Osteocyte (in vitro differentiated cells): ENCODE measurements around the gene ADRB1. TPM values are rescaled to one million over a fixed set of nuclear protein-coding genes. Genes with fewer than 3 reads are reported as not detected.

Experiments used
- DNase-seq: peaks from one replicate; pipeline ENCODE4 v3.0.0; 2021; ENCODE audit warnings: mixed read lengths; ENCODE audit not compliant: unreplicated experiment; ENCODE audit errors: extremely low spot score
- H3K27ac Mint-ChIP-seq: one replicate; pipeline ENCODE4 v1.8.0; 2021; ENCODE audit warnings: mild to moderate bottlenecking, mixed read lengths; ENCODE audit not compliant: unreplicated experiment
- H3K27me3 Mint-ChIP-seq: one replicate; pipeline ENCODE4 v1.8.0; 2021; ENCODE audit warnings: mixed read lengths; ENCODE audit not compliant: unreplicated experiment
- H3K36me3 Mint-ChIP-seq: one replicate; pipeline ENCODE4 v1.8.0; 2021; ENCODE audit warnings: mixed read lengths; ENCODE audit not compliant: unreplicated experiment
- H3K4me1 Mint-ChIP-seq: one replicate; pipeline ENCODE4 v1.8.0; 2021; ENCODE audit warnings: mixed read lengths; ENCODE audit not compliant: unreplicated experiment
- H3K4me3 Mint-ChIP-seq: one replicate; pipeline ENCODE4 v1.8.0; 2021; ENCODE audit warnings: mild to moderate bottlenecking, moderate library complexity, mixed read lengths; ENCODE audit not compliant: unreplicated experiment
- H3K9me3 Mint-ChIP-seq: one replicate; pipeline ENCODE4 v1.8.0; 2021; ENCODE audit warnings: mixed read lengths; ENCODE audit not compliant: unreplicated experiment
- long read RNA-seq: library from polyadenylated mRNA; unstranded; transcript quantifications from one replicate; pipeline ENCODE4 v2.0.0, GENCODE V29; 2021
- total RNA-seq: library from RNA; stranded (reverse); gene quantifications from 2 replicates; pipeline ENCODE4 v1.2.1, GENCODE V29; 2021
- TF ChIP-seq, protein P1 (sequence below): fragments of 200-600 bp; sonication (generic); IDR thresholded peaks from 2 replicates; pipeline ENCODE4 v1.5.0; 2021; ENCODE audit warnings: antibody characterized with exemption, mild to moderate bottlenecking, moderate library complexity

ADRB1 gene
- 0.68 and 0.97 TPM in 2 replicates for total RNA-seq
- long read RNA-seq, result 0 reads

DNA sequence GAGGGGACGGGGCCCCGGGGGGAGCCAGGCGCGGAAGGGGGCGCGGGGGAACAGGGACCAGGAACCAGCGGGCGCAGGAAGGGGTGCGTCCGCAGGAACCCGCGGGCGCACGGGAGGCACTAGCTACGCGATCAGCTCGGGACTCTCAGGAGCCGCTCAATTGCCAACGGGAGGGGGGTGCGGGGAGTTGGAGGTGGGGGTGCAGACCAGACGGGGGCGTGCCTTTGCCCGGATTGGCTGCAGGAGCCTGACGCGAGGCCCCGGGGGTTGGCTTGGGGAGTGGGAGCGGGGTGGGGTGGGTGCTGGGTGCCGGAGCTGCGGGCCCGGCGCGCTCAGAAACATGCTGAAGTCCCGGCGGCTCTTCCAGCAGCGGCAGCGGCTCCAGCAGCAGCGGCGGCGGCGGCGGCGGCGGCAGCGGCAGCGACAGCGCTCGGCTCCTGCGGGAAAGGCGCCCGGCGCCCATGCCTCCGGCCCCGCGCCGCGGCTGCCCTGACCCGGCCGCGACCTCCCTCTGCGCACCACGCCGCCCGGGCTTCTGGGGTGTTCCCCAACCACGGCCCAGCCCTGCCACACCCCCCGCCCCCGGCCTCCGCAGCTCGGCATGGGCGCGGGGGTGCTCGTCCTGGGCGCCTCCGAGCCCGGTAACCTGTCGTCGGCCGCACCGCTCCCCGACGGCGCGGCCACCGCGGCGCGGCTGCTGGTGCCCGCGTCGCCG, at the start of gene ADRB1:
TSS of gene ADRB1 (plus strand) at position 335 of the 715 bp plus-strand sequence. CDS start at position 602, 267 bp downstream.
- Mint-ChIP-seq H3K27me3 (peaks cover 29% of the 10 kb centered on the region), H3K27ac (peak within 1 kb of the TSS; percentile 37), H3K9me3 (no peaks in the 10 kb centered on the region), H3K4me3 (peak within 1 kb of the TSS; percentile 84), H3K36me3 (peaks cover 3% of the 10 kb centered on the region), H3K4me1 (peaks cover 16% of the 10 kb centered on the region)
- TF ChIP-seq, protein P1, sequence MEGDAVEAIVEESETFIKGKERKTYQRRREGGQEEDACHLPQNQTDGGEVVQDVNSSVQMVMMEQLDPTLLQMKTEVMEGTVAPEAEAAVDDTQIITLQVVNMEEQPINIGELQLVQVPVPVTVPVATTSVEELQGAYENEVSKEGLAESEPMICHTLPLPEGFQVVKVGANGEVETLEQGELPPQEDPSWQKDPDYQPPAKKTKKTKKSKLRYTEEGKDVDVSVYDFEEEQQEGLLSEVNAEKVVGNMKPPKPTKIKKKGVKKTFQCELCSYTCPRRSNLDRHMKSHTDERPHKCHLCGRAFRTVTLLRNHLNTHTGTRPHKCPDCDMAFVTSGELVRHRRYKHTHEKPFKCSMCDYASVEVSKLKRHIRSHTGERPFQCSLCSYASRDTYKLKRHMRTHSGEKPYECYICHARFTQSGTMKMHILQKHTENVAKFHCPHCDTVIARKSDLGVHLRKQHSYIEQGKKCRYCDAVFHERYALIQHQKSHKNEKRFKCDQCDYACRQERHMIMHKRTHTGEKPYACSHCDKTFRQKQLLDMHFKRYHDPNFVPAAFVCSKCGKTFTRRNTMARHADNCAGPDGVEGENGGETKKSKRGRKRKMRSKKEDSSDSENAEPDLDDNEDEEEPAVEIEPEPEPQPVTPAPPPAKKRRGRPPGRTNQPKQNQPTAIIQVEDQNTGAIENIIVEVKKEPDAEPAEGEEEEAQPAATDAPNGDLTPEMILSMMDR, result no peak
- peak; percentile 88 for DNase-seq

DNA sequence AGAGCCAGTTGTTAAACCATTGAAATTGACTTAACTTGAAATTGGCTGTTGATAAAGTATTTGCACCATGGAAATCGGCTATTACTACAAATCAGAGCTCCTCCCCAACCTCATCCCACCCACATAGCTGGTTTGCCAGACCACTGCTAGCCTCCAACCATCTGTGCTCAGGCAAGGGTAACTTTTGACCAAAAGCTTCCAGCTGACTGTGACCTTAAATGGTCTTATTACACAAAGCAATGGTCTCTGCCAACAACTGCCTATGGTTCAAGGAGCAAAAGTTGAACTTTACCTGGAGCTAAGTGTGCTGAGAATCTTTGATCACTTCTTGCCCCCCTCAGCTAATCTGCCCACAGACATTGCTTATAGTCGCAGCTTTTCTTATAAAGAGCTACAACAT, 48.5 kb upstream of the ADRB1 start:
- H3K27me3 Mint-ChIP-seq, result no peaks in the 10 kb centered on the region
- H3K27ac Mint-ChIP-seq, result no peak overlapping the region
- TF ChIP-seq, protein P1, result no peak
- DNase-seq, result no peak
- no peaks in the 10 kb centered on the region for H3K9me3 Mint-ChIP-seq
- H3K36me3 Mint-ChIP-seq, result no peaks in the 10 kb centered on the region
- no peak overlapping the region for H3K4me3 Mint-ChIP-seq
- peaks cover 38% of the 10 kb centered on the region for H3K4me1 Mint-ChIP-seq

GRCh38 chr10:113997428-113997827, 46.2 kb upstream of the ADRB1 start:
- TF ChIP-seq, protein P1, result no peak
- no peaks in the 10 kb centered on the region for H3K27me3 Mint-ChIP-seq
- no peak for DNase-seq
- no peak overlapping the region for H3K27ac Mint-ChIP-seq
- H3K4me1 Mint-ChIP-seq, result peaks cover 30% of the 10 kb centered on the region
- no peaks in the 10 kb centered on the region for H3K36me3 Mint-ChIP-seq
- no peak overlapping the region for H3K4me3 Mint-ChIP-seq
- H3K9me3 Mint-ChIP-seq, result no peaks in the 10 kb centered on the region

DNA sequence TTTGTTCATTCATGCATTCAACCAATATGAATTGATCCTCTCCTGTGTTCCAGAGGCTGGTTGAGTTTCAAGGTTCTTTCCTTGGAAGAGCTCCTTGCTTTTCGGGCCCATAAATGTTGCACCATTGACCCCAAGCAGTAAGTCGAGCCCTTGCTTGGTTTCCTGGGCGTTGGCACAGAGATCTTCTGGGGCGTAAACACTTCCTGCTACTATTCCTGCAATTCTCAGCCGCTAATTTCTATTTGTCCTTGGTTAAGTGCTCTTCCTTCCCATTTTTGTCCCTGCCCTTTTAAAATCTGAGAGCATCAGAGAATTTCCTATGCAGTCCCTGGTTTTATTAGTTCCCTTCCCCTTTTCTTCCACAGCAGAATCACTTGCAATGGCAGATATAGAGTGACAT, 44.1 kb upstream of the ADRB1 start:
- no peak for DNase-seq
- H3K9me3 Mint-ChIP-seq, result no peaks in the 10 kb centered on the region
- peaks cover 12% of the 10 kb centered on the region for H3K4me1 Mint-ChIP-seq
- H3K36me3 Mint-ChIP-seq, result no peaks in the 10 kb centered on the region
- TF ChIP-seq, protein P1, result no peak
- no peak overlapping the region for H3K27ac Mint-ChIP-seq
- no peaks in the 10 kb centered on the region for H3K27me3 Mint-ChIP-seq
- H3K4me3 Mint-ChIP-seq, result no peak overlapping the region

GRCh38 chr10:114000457-114001010, 43.1 kb upstream of the ADRB1 start:
- H3K9me3 Mint-ChIP-seq, result no peaks in the 10 kb centered on the region
- H3K4me3 Mint-ChIP-seq, result no peak overlapping the region
- H3K36me3 Mint-ChIP-seq, result no peaks in the 10 kb centered on the region
- DNase-seq, result no peak
- H3K27ac Mint-ChIP-seq, result no peak overlapping the region
- TF ChIP-seq, protein P1, result no peak
- H3K4me1 Mint-ChIP-seq, result peaks cover 5% of the 10 kb centered on the region
- no peaks in the 10 kb centered on the region for H3K27me3 Mint-ChIP-seq
